Activated T-cell treated with anti-CD3 and anti-CD28 coated beads for 24 hours (primary cell): ENCODE results near the gene ZBTB38.

Source experiments
- DNase-seq: peaks from one replicate; pipeline ENCODE4 v3.0.0-alpha.2; 2020; ENCODE audit warnings: low read depth

The ZBTB38 gene

GRCh38 chr3:141337523-141337854 lies 30.8 kb upstream of the ZBTB38 start:
- DNase-seq, result no peak

- DNase-seq, result no peak
These were observed 30.3 kb upstream of the ZBTB38 start for GRCh38 chr3:141337991-141338390.

GRCh38 chr3:141338881-141339280 lies 29.4 kb upstream of the ZBTB38 start:
- DNase-seq, result no peak

GRCh38 chr3:141341536-141341935 lies 26.8 kb upstream of the ZBTB38 start:
- no peak for DNase-seq

GRCh38 chr3:141342386-141342785 lies 25.9 kb upstream of the ZBTB38 start:
- DNase-seq, result no peak

GRCh38 chr3:141343077-141343476 lies 25.2 kb upstream of the ZBTB38 start:
- no peak for DNase-seq

- DNase-seq, result no peak
These were observed 24.4 kb upstream of the ZBTB38 start for GRCh38 chr3:141343865-141344271.

GRCh38 chr3:141345528-141345927 lies 22.8 kb upstream of the ZBTB38 start:
- DNase-seq, result no peak

- DNase-seq, result no peak
These were observed 22.3 kb upstream of the ZBTB38 start for GRCh38 chr3:141346007-141346406.

- no peak for DNase-seq
These were observed 21.9 kb upstream of the ZBTB38 start for GRCh38 chr3:141346418-141346817.

GRCh38 chr3:141346839-141347238 lies 21.5 kb upstream of the ZBTB38 start:
- DNase-seq, result no peak

- DNase-seq, result no peak
These were observed 19.5 kb upstream of the ZBTB38 start for GRCh38 chr3:141348837-141349236.

- DNase-seq, result no peak
These were observed 18.6 kb upstream of the ZBTB38 start for GRCh38 chr3:141349711-141350110.

- DNase-seq, result no peak
These were observed 17.6 kb upstream of the ZBTB38 start for GRCh38 chr3:141350666-141351065.

- DNase-seq, result no peak
These were observed 15.9 kb upstream of the ZBTB38 start for GRCh38 chr3:141352262-141352984.

- no peak for DNase-seq
These were observed 14.4 kb upstream of the ZBTB38 start for GRCh38 chr3:141353652-141354495.

GRCh38 chr3:141354517-141354916 lies 13.8 kb upstream of the ZBTB38 start:
- no peak for DNase-seq

- DNase-seq, result no peak
These were observed 13.1 kb upstream of the ZBTB38 start for GRCh38 chr3:141355242-141355641.

- no peak for DNase-seq
These were observed 12.3 kb upstream of the ZBTB38 start for GRCh38 chr3:141356046-141356445.

- no peak for DNase-seq
These were observed 7.3 kb upstream of the ZBTB38 start for GRCh38 chr3:141360888-141361598.

- no peak for DNase-seq
These were observed 5.6 kb upstream of the ZBTB38 start for GRCh38 chr3:141362736-141363135.

GRCh38 chr3:141365201-141365600 lies 3.1 kb upstream of the ZBTB38 start:
- DNase-seq, result no peak
